ENCODE data around the gene ITGA1. TPM values are rescaled to one million over a fixed set of nuclear protein-coding genes. Genes with fewer than 3 reads are reported as not detected.
A peak's percentile ranks its signal among the peaks of the same experiment; 100 is the strongest.
"Not testable (repeated sequence)": the region's sequence is repeated elsewhere in the genome, so short reads cannot be mapped to it uniquely, and the experiment has no call there.

The ITGA1 gene
- 10 to 100 TPM; 47.7 to 59.8 (median 52.6) TPM for polyA plus RNA-seq (ENCODE audit: insufficient read length in 3 of 3)
- long read RNA-seq, donor 1, full-length matches to known transcripts = 2 of 2 reads
- long read RNA-seq, donor 1, partial matches to known transcripts = 0 of 2 reads
- long read RNA-seq, donor 1, other reads (novel, unspliced or antisense) = 0 of 2 reads
- long read RNA-seq, donor 2, full-length matches to known transcripts = 3 of 9 reads
- long read RNA-seq, donor 2, partial matches to known transcripts = 6 of 9 reads
- long read RNA-seq, donor 2, other reads (novel, unspliced or antisense) = 0 of 9 reads
- long read RNA-seq, donor 3, full-length matches to known transcripts = 5 of 14 reads
- long read RNA-seq, donor 3, partial matches to known transcripts = 9 of 14 reads
- long read RNA-seq, donor 3, other reads (novel, unspliced or antisense) = 0 of 14 reads
- long read RNA-seq, donor 4, full-length matches to known transcripts = 6 of 12 reads
- long read RNA-seq, donor 4, partial matches to known transcripts = 6 of 12 reads
- long read RNA-seq, donor 4, other reads (novel, unspliced or antisense) = 0 of 12 reads
- long read RNA-seq, donor 5 = 0 reads
- long read RNA-seq, donor 6, full-length matches to known transcripts = 4 of 46 reads
- long read RNA-seq, donor 6, partial matches to known transcripts = 42 of 46 reads
- long read RNA-seq, donor 6, other reads (novel, unspliced or antisense) = 0 of 46 reads
- long read RNA-seq, donor 7, full-length matches to known transcripts = 3 of 3 reads
- long read RNA-seq, donor 7, partial matches to known transcripts = 0 of 3 reads
- long read RNA-seq, donor 7, other reads (novel, unspliced or antisense) = 0 of 3 reads
- long read RNA-seq, donor 8 = 0 reads
- long read RNA-seq, donor 9, full-length matches to known transcripts = 10 of 17 reads
- long read RNA-seq, donor 9, partial matches to known transcripts = 7 of 17 reads
- long read RNA-seq, donor 9, other reads (novel, unspliced or antisense) = 0 of 17 reads
- long read RNA-seq, donor 10, full-length matches to known transcripts = 2 of 2 reads
- long read RNA-seq, donor 10, partial matches to known transcripts = 0 of 2 reads
- long read RNA-seq, donor 10, other reads (novel, unspliced or antisense) = 0 of 2 reads
- long read RNA-seq, donor 11, full-length matches to known transcripts = 2 of 11 reads
- long read RNA-seq, donor 11, partial matches to known transcripts = 9 of 11 reads
- long read RNA-seq, donor 11, other reads (novel, unspliced or antisense) = 0 of 11 reads
- long read RNA-seq, donor 12 = 0 reads
- long read RNA-seq, donor 13 = 0 reads
- long read RNA-seq, donor 14, full-length matches to known transcripts = 3 of 9 reads
- long read RNA-seq, donor 14, partial matches to known transcripts = 6 of 9 reads
- long read RNA-seq, donor 14, other reads (novel, unspliced or antisense) = 0 of 9 reads
- long read RNA-seq, donor 15, partial matches to known transcripts = 7 of 7 reads
- long read RNA-seq, donor 15, other reads (novel, unspliced or antisense) = 0 of 7 reads
- long read RNA-seq, donor 16, full-length matches to known transcripts = 20 of 51 reads
- long read RNA-seq, donor 16, partial matches to known transcripts = 31 of 51 reads
- long read RNA-seq, donor 16, other reads (novel, unspliced or antisense) = 0 of 51 reads

- peak in 5 of 11 donors; percentile 49 to 77 (median 68) for DNase-seq (ENCODE audit: extremely low read depth in 1 of 11, low read depth in 9 of 11, low spot score in 4 of 11)
Observed at GRCh38 chr5:52787600-52788504, at the start of gene ITGA1, which contains the start of gene PELO. Gene ITGA1, plus strand, starts transcription at chr5:52787916. Its CDS starts 438 bp downstream, at chr5:52788354. Gene PELO, plus strand, starts transcription at chr5:52787916. Its CDS starts 12,479 bp downstream, at chr5:52800395.

GRCh38 chr5:52738095-52738506 lies 49.6 kb upstream of the ITGA1 start:
- DNase-seq (ENCODE audit: extremely low read depth in 1 of 11, low read depth in 9 of 11, low spot score in 4 of 11) = no peak

- no peak for DNase-seq (ENCODE audit: extremely low read depth in 1 of 11, low read depth in 9 of 11, low spot score in 4 of 11)
Observed at GRCh38 chr5:52740007-52740406, 47.7 kb upstream of the ITGA1 start.

- DNase-seq (ENCODE audit: extremely low read depth in 1 of 11, low read depth in 9 of 11, low spot score in 4 of 11) = no peak
Observed at GRCh38 chr5:52743012-52743411, 44.7 kb upstream of the ITGA1 start.

GRCh38 chr5:52743529-52743928 lies 44.2 kb upstream of the ITGA1 start:
- DNase-seq (ENCODE audit: extremely low read depth in 1 of 11, low read depth in 9 of 11, low spot score in 4 of 11) = no peak

GRCh38 chr5:52743970-52744369 lies 43.7 kb upstream of the ITGA1 start:
- peak in 1 of 11 donors; percentile 14 for DNase-seq (ENCODE audit: extremely low read depth in 1 of 11, low read depth in 9 of 11, low spot score in 4 of 11)

- DNase-seq (ENCODE audit: extremely low read depth in 1 of 11, low read depth in 9 of 11, low spot score in 4 of 11) = not testable (repeated sequence)
Observed at GRCh38 chr5:52744867-52745458, 42.8 kb upstream of the ITGA1 start.

GRCh38 chr5:52746539-52746938 lies 41.2 kb upstream of the ITGA1 start:
- no peak for DNase-seq (ENCODE audit: extremely low read depth in 1 of 11, low read depth in 9 of 11, low spot score in 4 of 11)

- no peak for DNase-seq (ENCODE audit: extremely low read depth in 1 of 11, low read depth in 9 of 11, low spot score in 4 of 11)
Observed at GRCh38 chr5:52748590-52748989, 39.1 kb upstream of the ITGA1 start.

- DNase-seq (ENCODE audit: extremely low read depth in 1 of 11, low read depth in 9 of 11, low spot score in 4 of 11) = no peak
Observed at GRCh38 chr5:52749666-52750065, 38.0 kb upstream of the ITGA1 start.

GRCh38 chr5:52751137-52751536 lies 36.6 kb upstream of the ITGA1 start:
- no peak for DNase-seq (ENCODE audit: extremely low read depth in 1 of 11, low read depth in 9 of 11, low spot score in 4 of 11)

- no peak for DNase-seq (ENCODE audit: extremely low read depth in 1 of 11, low read depth in 9 of 11, low spot score in 4 of 11)
Observed at GRCh38 chr5:52754051-52754450, 33.7 kb upstream of the ITGA1 start.

- DNase-seq (ENCODE audit: extremely low read depth in 1 of 11, low read depth in 9 of 11, low spot score in 4 of 11) = no peak
Observed at GRCh38 chr5:52757527-52757926, 30.2 kb upstream of the ITGA1 start.

GRCh38 chr5:52758014-52758413 lies 29.7 kb upstream of the ITGA1 start:
- no peak for DNase-seq (ENCODE audit: extremely low read depth in 1 of 11, low read depth in 9 of 11, low spot score in 4 of 11)

GRCh38 chr5:52759331-52759730 lies 28.4 kb upstream of the ITGA1 start:
- no peak for DNase-seq (ENCODE audit: extremely low read depth in 1 of 11, low read depth in 9 of 11, low spot score in 4 of 11)

- DNase-seq (ENCODE audit: extremely low read depth in 1 of 11, low read depth in 9 of 11, low spot score in 4 of 11) = no peak
Observed at GRCh38 chr5:52760695-52761366, 26.9 kb upstream of the ITGA1 start.
